GM19397 (cell line): ENCODE data around the gene NOTUM.

Experiments
- ATAC-seq: cut with Tn5 transposase; IDR thresholded peaks from one replicate; pipeline ENCODE4 v1.9.1; 2021; ENCODE audit warnings: mild to moderate bottlenecking, moderate library complexity; ENCODE audit not compliant: unreplicated experiment

Gene NOTUM

DNA sequence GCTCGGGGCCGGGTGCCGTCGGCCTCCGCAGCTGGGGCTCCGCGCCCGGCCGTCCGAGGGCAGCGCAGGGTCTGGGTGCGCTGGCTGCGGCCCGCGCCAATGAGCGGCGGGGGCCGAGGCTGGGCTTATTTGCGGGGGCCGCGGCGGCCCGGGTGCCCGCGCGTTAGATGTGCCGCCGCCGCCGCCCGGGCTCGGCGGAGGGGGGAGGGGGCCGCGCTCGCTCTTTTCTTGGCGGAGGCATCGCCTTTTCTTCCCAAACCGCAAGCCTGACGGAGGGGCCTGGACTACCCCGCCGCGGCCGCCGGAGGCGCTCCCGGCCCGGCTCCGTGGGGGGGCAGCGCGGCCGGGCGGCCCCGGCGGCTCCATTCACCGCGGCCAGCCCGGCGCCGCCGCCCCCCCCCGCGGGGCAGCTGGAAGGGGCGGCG is at the start of gene NOTUM:
Gene NOTUM (minus strand): TSS at position 101 of the 425 bp plus-strand sequence. CDS start 278 bp downstream, outside the sequence.
- no peak for ATAC-seq

GRCh38 chr17:82009413-82009812 is 48.4 kb upstream of the NOTUM start:
- ATAC-seq: no peak

- no peak for ATAC-seq
Measured at GRCh38 chr17:82008941-82009405, 48.0 kb upstream of the NOTUM start.

DNA sequence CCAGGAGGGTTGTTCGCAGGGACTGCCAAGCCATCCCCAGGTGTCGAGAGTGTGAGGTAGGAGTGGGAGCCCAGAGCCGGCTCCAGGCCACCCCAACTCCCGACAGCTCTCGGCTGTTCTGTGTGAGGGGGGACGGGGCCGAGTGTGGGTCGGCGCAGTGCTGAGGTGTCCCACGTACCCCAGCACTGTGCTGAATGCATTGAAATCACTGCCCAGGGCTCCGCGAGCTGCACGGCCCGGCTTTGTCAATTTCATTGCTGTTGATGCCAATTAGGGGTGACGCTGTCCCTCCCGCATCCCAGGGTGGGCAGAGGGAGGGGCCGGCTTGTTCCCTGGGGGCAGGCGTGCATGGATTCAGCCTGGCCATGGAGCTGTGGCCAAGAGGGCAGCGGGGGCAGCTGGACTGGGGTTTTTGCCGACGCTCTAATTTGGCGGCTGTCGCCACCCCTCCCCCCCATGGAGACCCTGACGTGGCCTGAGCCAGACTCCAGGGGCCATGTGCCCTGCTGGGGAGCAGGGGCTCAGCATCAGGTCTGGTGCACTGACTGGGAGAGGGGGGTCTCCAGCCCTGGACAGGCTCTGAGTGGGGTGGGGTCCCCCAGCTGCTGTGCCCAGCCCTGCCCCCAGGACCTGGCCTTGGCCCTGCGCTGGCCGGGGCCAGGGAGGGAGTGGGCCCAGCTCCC is 47.4 kb upstream of the NOTUM start:
- no peak for ATAC-seq

DNA sequence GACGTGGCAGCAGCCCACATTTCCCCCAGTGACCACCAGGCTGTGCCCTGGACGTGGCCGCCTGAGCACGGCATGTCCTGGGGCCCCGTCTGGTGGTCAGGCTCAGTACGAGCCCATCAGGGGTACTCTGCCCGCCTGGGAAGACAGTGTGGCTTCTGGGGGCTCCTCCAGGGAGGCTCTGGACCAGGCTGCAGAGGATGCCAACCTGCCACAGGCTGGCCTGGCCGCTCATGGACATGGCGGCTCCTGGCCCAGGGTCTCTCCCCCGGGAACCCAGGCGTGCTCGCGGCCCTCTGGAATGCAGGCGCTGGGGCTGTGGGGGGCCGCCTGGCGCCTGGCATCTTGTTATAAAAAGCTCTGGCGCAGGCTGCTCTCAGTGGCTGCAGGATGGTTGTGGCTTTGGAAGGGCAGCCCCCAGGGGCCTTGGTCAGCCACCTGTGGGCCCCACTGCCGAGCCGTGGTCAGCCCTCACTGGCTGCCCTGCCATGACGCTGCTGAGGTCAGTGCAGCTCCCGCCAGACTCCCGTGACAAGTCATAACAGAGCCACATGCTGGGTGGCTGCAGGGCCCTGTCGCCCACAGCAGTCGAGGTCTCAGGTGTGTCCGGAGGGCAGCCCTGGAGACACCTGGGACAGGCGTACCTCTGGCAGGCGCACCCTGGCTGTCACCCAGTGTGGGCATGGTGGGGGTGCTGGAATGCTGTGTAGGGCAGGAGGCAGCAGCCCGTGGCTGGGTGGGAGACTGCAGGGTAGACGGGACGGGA is 46.7 kb upstream of the NOTUM start:
- ATAC-seq: no peak

- no peak for ATAC-seq
Measured at GRCh38 chr17:82007228-82007494, 46.2 kb upstream of the NOTUM start.

DNA sequence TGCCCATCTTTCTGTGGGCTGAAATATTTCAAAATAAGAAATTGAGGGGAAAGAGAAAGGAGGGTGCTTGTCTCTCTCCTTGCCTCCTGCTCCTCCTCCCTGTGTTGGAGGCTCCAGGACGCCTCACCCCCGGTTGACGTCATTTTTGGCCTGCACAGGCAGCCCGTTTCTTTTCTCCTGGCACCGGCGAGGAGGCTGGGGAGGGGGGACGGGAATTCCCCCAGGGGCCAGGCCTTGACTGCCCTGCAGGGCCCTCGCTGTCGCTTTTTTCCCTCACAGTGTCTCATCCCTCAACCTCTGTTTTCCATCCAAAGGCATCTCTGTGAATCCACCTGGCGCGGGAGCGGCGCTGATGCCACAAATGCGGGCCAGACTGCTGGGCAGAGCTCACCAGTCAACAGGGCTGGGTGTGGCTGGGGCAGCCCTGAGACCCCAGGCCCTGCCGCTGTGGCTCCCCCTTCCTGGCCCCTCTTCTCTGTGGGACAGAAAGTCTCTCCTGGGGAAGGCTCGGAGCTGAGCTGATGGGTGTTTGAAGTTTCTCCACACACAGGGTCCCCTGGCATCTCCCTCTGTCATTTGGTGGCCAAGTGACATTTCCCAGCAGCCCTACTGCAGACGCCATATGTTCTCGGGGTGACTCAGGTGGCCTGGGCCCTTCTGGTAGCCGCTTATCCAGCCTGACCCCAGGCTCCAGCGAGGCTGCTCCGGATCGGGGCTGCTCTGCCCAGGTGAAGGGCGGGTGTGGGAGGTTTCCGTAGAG is 45.7 kb upstream of the NOTUM start:
- ATAC-seq: no peak

- no peak for ATAC-seq
Measured at GRCh38 chr17:82005701-82006348, 44.8 kb upstream of the NOTUM start.

- no peak for ATAC-seq
Measured at GRCh38 chr17:82004517-82005455, 43.8 kb upstream of the NOTUM start.

DNA sequence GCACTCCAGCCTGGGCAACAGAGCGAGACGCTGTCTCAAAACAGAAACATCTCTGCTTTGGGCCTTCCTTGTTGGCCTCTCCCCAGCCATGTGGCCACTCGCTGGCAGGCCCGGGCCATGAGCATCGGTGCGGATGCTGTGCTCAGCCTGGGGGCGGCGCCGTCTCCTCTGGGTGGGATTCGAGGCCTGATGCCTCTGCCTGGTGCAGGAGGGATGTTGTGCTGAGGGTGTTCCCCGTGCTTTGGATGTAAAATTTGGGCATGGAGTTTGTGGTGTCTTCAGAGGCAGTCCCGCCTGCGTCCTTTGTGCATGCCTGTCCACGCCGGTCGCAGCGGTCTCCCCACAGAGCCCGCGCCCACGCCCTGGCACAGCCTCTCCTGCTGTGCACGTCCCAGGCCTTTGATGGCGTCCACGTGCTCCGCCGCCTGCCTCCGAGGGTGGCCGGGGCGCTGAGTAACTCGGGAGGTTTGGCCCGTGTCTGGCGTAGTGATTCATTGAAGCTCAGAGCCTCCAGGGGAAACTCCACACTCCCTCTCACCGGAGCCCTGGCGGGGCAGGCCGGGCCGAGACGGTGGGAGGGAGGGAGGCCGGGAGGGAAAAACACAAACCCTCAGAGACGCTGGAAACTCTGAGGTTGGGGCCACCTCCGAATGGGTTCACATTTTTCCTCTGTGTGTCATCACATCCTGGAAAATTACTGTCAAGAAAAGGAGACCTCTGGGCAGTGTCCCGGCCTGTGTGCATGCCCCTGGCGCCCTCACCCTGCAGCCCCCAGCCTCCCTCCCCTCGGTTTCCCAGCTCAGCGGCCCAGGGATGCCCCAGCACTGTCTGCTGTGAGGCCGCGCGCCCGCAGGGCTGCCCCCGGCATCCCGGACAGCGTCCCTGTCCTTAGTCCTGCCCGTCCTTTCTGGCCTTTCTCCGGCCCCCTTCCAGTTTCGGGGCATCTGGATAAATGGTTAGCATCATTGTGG is 42.7 kb upstream of the NOTUM start:
- no peak for ATAC-seq

GRCh38 chr17:82001571-82002056 is 40.6 kb upstream of the NOTUM start:
- ATAC-seq: no peak

DNA sequence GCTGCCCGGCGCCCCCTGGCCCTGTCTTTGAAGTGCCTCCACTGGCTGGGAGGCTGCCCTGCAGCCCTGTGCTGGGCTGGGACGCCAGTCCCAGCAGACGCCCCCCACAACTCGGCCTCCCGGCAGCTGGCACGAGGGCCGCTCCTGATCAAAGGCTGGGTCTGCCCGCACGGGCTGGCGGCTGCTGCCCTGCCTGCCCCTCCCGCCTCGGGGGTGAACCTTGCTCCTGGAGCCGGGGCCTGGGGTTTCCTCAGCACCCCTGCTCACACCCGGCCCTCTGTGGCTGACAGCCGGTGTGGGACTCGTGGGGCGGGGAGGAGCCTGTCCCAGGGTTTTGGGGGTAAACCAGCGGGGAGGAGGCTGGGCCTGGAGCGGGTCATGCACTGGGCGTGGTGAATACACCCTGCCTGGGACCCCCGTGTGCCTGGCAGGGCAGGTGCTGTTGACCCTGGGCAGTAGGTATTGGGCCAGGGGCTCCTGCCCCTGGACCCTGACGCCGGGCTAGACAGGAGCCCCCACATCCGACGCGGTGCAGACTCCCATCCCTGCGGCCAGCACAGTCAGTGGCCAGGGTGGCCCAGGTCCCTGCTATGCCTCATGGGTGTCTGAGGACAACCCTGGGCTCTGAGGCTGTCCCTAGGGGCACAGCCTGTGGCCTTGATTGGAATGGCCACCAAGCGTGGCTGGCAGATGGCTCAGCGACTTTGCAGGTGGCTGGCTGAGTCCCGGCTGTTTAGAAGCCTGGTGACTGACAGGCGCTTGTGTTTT is 40.0 kb upstream of the NOTUM start:
- ATAC-seq: no peak

- no peak for ATAC-seq
Measured at GRCh38 chr17:81999976-82000802, 39.2 kb upstream of the NOTUM start.

GRCh38 chr17:81999587-81999975 is 38.6 kb upstream of the NOTUM start:
- no peak for ATAC-seq

DNA sequence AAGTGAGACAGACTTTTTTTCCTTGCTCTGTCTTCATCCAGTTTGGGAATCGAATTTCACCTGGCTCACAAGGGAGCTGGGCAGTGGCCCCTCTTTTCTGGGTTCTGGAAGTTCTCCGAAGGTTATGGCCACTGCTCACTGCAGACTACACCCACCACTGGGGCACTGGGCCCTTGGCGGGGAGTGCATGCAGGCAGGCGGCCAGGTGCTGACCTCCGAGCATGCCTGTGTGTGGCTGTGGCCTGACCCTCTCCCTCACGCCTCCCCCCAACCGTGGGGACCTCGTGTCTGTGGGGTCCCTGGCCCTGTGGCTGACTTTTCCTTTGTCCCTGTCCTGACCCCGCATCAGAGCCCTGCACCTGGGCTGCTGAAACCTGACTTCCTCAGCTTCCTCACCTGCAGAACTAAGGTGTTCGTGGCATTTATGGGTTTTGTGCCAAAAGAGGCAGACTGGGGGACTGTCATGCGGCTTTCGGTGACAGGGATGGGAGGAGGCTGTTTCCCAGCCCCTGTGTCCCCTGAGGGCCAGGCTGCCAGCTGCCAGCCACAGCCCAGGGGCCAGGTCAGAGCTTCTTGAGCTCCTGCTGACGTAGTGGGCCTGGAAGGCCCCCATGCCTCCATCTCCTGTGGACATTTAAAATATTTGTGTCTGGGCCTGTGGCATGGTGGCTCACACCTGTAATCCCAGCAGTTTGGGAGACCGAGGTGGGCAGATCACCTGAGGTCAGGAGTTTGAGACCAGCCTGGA is 37.9 kb upstream of the NOTUM start:
- no peak for ATAC-seq

- no peak for ATAC-seq
Measured at GRCh38 chr17:81998212-81998611, 37.2 kb upstream of the NOTUM start.
